LNCaP clone FGC (cell line): ENCODE data around the gene OGT.
A peak's percentile ranks its signal among the peaks of the same experiment; 100 is the strongest.
"Not testable (repeated sequence)": the region's sequence is repeated elsewhere in the genome, so short reads cannot be mapped to it uniquely, and the experiment has no call there.

Experiments
- DNase-seq: peaks from one replicate; pipeline ENCODE4 v3.0.0-alpha.2; 2011; ENCODE audit warnings: low read depth
- H3K4me3 ChIP-seq: 2 replicates; pipeline ENCODE4 v1.5.1; 2011; ENCODE audit warnings: mild to moderate bottlenecking, low read depth, low read length, control low read depth
- CTCF ChIP-seq: IDR thresholded peaks from 2 replicates; pipeline ENCODE4 v1.5.1; 2012; ENCODE audit warnings: mild to moderate bottlenecking; ENCODE audit not compliant: control insufficient read depth, insufficient read depth; ENCODE audit errors: extremely low read depth

The OGT gene

DNA sequence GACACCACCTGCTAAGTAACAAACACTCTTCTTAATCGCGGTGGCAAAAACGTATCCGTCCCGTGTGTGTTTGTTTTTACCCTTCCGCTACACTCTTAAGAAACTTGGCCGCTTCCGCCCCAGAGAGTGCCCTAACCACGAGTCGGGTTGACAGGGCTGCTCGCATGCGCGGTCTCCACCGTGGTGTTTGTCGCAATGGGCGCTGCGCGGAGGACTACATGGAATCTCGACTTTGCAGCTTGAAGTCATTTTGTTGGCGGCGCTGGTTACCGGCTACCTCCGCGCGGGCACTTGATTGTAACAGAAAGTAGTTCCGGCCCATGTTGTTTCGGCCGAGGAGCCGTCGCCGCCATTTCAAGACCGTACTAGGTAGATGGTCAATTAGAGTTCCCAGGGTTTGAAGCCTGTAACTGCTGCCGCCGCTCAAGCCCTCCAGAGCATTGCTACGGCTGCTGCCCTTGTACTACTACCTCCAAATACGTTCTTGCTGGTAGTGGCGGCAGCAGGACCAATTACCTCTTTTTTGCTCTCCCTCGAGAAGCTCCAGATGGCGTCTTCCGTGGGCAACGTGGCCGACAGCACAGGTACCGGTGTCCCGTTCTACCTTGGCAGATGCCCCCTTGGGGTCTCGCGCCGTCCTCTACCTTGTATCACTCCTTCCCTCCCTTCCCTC is at the start of gene OGT:
TSS of gene OGT (plus strand) at position 352 of the 673 bp plus-strand sequence. CDS start at position 548, 196 bp downstream.
- H3K4me3 ChIP-seq = peak within 1 kb of the TSS; percentile 93
- no peak for TF ChIP-seq CTCF

DNA sequence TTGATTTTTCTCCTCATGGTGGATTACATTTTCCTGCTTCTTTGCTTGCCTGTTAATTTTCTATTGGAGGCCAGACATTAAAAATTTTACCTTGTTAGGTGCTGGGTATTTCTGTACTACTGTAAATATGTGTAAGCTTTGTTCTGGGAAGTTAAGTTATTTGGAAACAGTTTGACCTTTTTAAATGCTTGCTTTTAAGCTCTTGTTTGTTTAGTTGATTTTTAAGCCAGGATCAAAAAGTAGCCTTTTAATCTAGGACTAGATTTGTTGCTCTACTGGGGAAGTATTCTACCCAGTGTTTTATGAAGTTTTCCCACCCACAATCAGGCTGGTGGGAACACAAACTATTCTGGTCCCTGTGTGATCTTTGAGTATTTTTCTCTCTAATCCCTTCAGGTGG is 45.1 kb upstream of the OGT start:
- DNase-seq = no peak
- no peak overlapping the region for H3K4me3 ChIP-seq
- no peak for TF ChIP-seq CTCF

More for the DNA sequence above, at the start of gene OGT:
- DNase-seq = peak; percentile 96

GRCh38 chrX:71489540-71489939 is 43.4 kb upstream of the OGT start:
- no peak for DNase-seq
- TF ChIP-seq CTCF = no peak
- no peak overlapping the region for H3K4me3 ChIP-seq

DNA sequence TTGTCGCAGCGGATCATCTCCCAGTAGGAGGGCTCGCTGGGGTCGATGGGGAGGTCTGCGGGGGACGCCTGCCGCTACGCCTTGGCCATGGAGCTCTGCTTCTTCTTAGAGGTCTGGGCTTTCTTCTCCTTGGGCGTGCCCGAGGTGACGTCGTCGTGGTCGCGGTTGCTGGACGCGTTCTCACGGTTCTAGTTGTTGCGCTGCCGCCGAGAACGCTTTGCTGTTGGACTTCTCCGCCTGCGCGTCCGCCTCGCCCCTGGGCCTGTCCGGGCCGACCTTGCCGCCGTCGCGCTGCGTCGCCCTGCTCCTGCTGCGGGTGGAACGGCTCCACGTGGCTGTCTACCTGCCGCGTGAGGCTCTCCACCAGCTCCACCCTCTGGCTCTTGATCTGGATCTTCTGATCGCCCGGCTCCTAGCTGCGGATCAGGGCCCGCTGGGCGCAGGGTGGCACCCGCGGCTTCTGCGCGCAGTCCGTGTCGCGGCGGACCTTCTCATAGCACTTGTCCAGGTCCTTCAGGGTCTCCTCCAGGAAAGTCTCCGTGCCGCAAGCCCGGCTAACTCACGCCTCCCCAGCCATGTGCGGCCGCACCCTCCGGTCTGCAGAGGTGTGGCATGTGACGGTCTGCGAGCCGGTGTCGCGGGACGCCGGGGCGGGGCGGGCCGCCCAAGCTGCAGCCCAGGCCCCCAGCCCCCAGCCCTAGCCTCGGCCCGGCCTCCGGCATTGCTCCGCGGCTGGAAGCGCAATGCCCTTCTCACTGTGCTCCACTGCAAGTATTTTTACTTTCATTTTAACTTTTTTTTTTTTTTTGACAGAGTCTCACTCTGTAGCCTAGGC is 40.5 kb upstream of the OGT start:
- no peak for DNase-seq
- no peak overlapping the region for H3K4me3 ChIP-seq
- TF ChIP-seq CTCF = no peak

DNA sequence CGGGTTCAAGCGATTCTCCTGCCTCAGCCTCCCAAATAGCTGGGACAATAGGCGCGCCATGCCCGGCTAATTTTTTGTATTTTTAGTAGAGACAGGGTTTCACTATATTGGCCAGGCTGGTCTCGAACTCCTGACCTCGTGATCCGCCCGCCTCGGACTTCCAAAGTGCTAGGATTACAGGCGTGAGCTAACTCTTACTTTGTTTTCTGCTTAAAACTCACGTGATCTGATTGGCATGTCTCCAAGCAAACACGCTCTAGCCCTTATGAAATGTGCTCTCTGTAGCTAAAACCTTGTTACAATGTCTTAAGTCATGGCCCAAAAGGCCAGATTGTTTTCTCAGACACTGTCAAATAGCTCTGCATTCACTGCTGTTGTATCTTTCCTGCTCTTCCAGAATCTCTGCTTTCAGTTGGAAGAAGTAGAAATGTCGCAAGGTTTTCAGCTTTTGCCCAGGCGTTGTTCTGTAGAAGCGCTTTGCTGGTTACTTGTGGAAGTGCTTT is 39.7 kb upstream of the OGT start:
- TF ChIP-seq CTCF = no peak
- no peak for DNase-seq

GRCh38 chrX:71495979-71496378 is 36.9 kb upstream of the OGT start:
- H3K4me3 ChIP-seq, DNase-seq: not testable (repeated sequence)

More for the DNA sequence above, 39.7 kb upstream of the OGT start:
- no peak overlapping the region for H3K4me3 ChIP-seq

DNA sequence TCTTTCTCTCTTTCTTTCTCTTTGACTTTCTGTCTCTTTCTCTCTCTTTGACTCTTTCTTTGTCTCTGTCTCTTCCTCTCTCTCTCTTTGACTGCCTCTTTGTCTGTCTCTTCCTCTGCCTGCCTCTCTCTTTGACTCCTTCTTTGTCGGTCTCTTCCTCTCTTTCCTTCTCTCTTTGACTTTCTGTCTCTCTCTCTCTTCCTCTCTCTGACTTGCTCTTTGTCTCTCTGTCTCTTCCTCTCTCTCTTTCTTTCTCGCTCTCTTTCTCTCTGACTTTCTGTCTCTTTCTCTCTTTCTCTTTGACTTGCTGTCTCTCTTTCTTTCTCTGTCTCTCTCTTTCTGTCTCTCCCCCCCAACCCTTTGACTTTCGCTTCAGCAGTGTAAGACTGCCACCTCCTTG is 36.4 kb upstream of the OGT start:
- H3K4me3 ChIP-seq = no peak overlapping the region
- no peak for DNase-seq
- TF ChIP-seq CTCF = no peak

DNA sequence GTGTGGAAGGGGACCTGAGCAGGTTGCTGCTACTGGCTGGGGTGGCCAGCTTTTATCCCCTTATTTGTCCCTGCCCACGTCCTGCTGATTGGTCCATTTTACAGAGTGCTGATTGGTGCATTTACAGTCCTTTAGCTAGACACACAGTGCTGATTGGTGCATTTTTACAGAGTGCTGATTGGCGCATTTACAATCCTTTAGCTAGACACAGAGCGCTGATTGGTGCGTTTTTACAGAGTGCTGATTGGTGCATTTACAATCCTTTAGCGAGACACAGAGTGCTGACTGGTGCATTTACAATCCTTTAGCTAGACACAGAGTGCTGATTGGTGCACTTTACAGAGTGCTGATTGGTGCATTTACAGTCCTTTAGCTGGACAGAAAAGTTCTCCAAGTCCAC is 30.8 kb upstream of the OGT start:
- not testable (repeated sequence) for H3K4me3 ChIP-seq, DNase-seq
